GM18870 (cell line): ENCODE results near the gene PSME3IP1.
"Not testable (repeated sequence)": the region's sequence is repeated elsewhere in the genome, so short reads cannot be mapped to it uniquely, and the experiment has no call there.

Source experiments
- ATAC-seq: cut with Tn5 transposase; IDR thresholded peaks from one replicate; pipeline ENCODE4 v1.9.1; 2021; ENCODE audit warnings: moderate library complexity; ENCODE audit not compliant: unreplicated experiment

The PSME3IP1 gene

GRCh38 chr16:57200321-57200720 is 14.5 kb upstream of the PSME3IP1 start:
- not testable (repeated sequence) for ATAC-seq

GRCh38 chr16:57196753-57197152 is 10.9 kb upstream of the PSME3IP1 start:
- ATAC-seq: no peak

- ATAC-seq: no peak
Measured at GRCh38 chr16:57196286-57196685, 10.4 kb upstream of the PSME3IP1 start.

GRCh38 chr16:57194512-57194911 is 8.7 kb upstream of the PSME3IP1 start:
- no peak for ATAC-seq

GRCh38 chr16:57192720-57193486 is 7.1 kb upstream of the PSME3IP1 start:
- ATAC-seq: no peak

- no peak for ATAC-seq
Measured at GRCh38 chr16:57192146-57192545, 6.3 kb upstream of the PSME3IP1 start.

- ATAC-seq: no peak
Measured at GRCh38 chr16:57191056-57191571, 5.3 kb upstream of the PSME3IP1 start.

- no peak for ATAC-seq
Measured at GRCh38 chr16:57190136-57190535, 4.3 kb upstream of the PSME3IP1 start.

- ATAC-seq: not testable (repeated sequence)
Measured at GRCh38 chr16:57189527-57189926, 3.7 kb upstream of the PSME3IP1 start.

- ATAC-seq: no peak
Measured at GRCh38 chr16:57188711-57189002, 2.8 kb upstream of the PSME3IP1 start.

- ATAC-seq: not testable (repeated sequence)
Measured at GRCh38 chr16:57187902-57188710, 2.3 kb upstream of the PSME3IP1 start.

GRCh38 chr16:57186872-57187854 is 1.3 kb upstream of the PSME3IP1 start:
- ATAC-seq: no peak

GRCh38 chr16:57185446-57185944 is 344 bp downstream of the PSME3IP1 start:
- ATAC-seq: peak; percentile 45

GRCh38 chr16:57184887-57185445 is 873 bp downstream of the PSME3IP1 start:
- ATAC-seq: no peak

- ATAC-seq: no peak
Measured at GRCh38 chr16:57184113-57184512, 1.7 kb downstream of the PSME3IP1 start.

- ATAC-seq: no peak
Measured at GRCh38 chr16:57179215-57179828, 6.5 kb downstream of the PSME3IP1 start.

GRCh38 chr16:57178793-57179212 is 7.0 kb downstream of the PSME3IP1 start:
- ATAC-seq: no peak

GRCh38 chr16:57178196-57178595 is 7.6 kb downstream of the PSME3IP1 start:
- no peak for ATAC-seq

GRCh38 chr16:57175896-57176295 is 9.9 kb downstream of the PSME3IP1 start:
- ATAC-seq: no peak

GRCh38 chr16:57172721-57173290 is 13.0 kb downstream of the PSME3IP1 start:
- ATAC-seq: no peak
